Colonic mucosa (tissue), 4 donors: Measurements from ENCODE around the gene WDR33. TPM values are rescaled to one million over a fixed set of nuclear protein-coding genes. Genes with fewer than 3 reads are reported as not detected.

Experiments
- DNase-seq: peaks from one replicate; pipeline ENCODE4 v3.0.0-alpha.2; 2020
- H3K27ac ChIP-seq: fragments of 200-600 bp; one replicate; pipeline ENCODE4 v1.8.0; 2021
- H3K27me3 ChIP-seq: fragments of 200-600 bp; one replicate; pipeline ENCODE4 v1.8.0; 2021
- H3K36me3 ChIP-seq: fragments of 200-600 bp; one replicate; pipeline ENCODE4 v1.8.0; 2021
- H3K4me1 ChIP-seq: fragments of 200-600 bp; one replicate; pipeline ENCODE4 v1.8.0; 2021; ENCODE audit warnings: mild to moderate bottlenecking
- H3K4me3 ChIP-seq: fragments of 200-600 bp; one replicate; pipeline ENCODE4 v1.8.0; 2021
- H3K9ac ChIP-seq, 2 donors: one replicate each; pipeline ENCODE4 v1.7.0; 2013; ENCODE audit warnings: control low read depth in 2 of 2, low read depth in 2 of 2, low read length in 2 of 2
- H3K9me3 ChIP-seq: fragments of 200-600 bp; one replicate; pipeline ENCODE4 v1.8.0; 2021
- CTCF ChIP-seq: fragments of 200-600 bp; IDR thresholded peaks from one replicate; pipeline ENCODE4 v1.8.0; 2022; ENCODE audit warnings: antibody characterized with exemption, mild to moderate bottlenecking
- intact Hi-C: fragments of 100-400 bp; cut with DNase I; formaldehyde crosslinking; loops from one replicate; pipeline ENCODE4 v1.14.1; 2022
- total RNA-seq, 2 donors: library from RNA; stranded (reverse); fragmentation: NEBNext Ultra II Directional in 1 of 2; extraction: Animal tissue kit (Norgen Biotek cat#: 25700) in 1 of 2; gene quantifications; one replicate each; pipeline ENCODE4 v1.2.1, GENCODE V29; 2021
- donor health status: healthy.
- donor health status: DM: no; HTN: no; CAD: no.
- donor health status: DM: no; HTN: no; CAD: no.

Gene WDR33
- total RNA-seq, 2 donors from 2014 or later: 48.1 to 59.4 TPM

- no peak for TF ChIP-seq CTCF
- peaks cover 18% of the 10 kb centered on the region for H3K4me1 ChIP-seq
- H3K4me3 ChIP-seq: peak overlapping the region; percentile 59
Measured at GRCh38 chr2:127700527-127701192, 110.3 kb downstream of the WDR33 start.

GRCh38 chr2:127698553-127699355 is 112.2 kb downstream of the WDR33 start:
- no peak overlapping the region for H3K9ac ChIP-seq
- no peaks in the 10 kb centered on the region for H3K9me3 ChIP-seq
- H3K27ac ChIP-seq: no peak overlapping the region
- no peaks in the 10 kb centered on the region for H3K27me3 ChIP-seq
- no peak for DNase-seq
- intact Hi-C loops: no loop called here
- no peak overlapping the region for H3K4me3 ChIP-seq
- no peaks in the 10 kb centered on the region for H3K36me3 ChIP-seq
- H3K4me1 ChIP-seq: peaks cover 18% of the 10 kb centered on the region
- no peak for TF ChIP-seq CTCF

More at GRCh38 chr2:127700527-127701192, 110.3 kb downstream of the WDR33 start:
- DNase-seq: peak; percentile 90
- Histone ChIP-seq H3K9ac (peak overlapping the region; percentile 70 to 78), H3K27ac (peak overlapping the region; percentile 92), H3K9me3 (no peaks in the 10 kb centered on the region), H3K27me3 (no peaks in the 10 kb centered on the region), H3K36me3 (no peaks in the 10 kb centered on the region)
- intact Hi-C loops: no loop called here

GRCh38 chr2:127697482-127698180 is 113.3 kb downstream of the WDR33 start:
- no peak overlapping the region for H3K4me3 ChIP-seq
- intact Hi-C loops: no loop called here

GRCh38 chr2:127695491-127696472 is 115.2 kb downstream of the WDR33 start:
- intact Hi-C loops: no loop called here
- Histone ChIP-seq H3K4me3 (no peak overlapping the region), H3K9me3 (no peaks in the 10 kb centered on the region), H3K27ac (no peak overlapping the region), H3K27me3 (no peaks in the 10 kb centered on the region), H3K36me3 (no peaks in the 10 kb centered on the region), H3K9ac (no peak overlapping the region), H3K4me1 (peaks cover 6% of the 10 kb centered on the region)
- TF ChIP-seq CTCF: peak; percentile 48
- peak; percentile 75 for DNase-seq

More at GRCh38 chr2:127697482-127698180, 113.3 kb downstream of the WDR33 start:
- no peak for TF ChIP-seq CTCF
- peaks cover 9% of the 10 kb centered on the region for H3K4me1 ChIP-seq
- H3K27ac ChIP-seq: no peak overlapping the region
- no peaks in the 10 kb centered on the region for H3K9me3 ChIP-seq
- H3K36me3 ChIP-seq: no peaks in the 10 kb centered on the region
- DNase-seq: no peak
- no peaks in the 10 kb centered on the region for H3K27me3 ChIP-seq
- no peak overlapping the region for H3K9ac ChIP-seq
